Lower lobe of right lung (tissue), 2 donors: ENCODE results near the gene ATXN7L2. TPM values are rescaled to one million over a fixed set of nuclear protein-coding genes. Genes with fewer than 3 reads are reported as not detected.

Source experiments
- ATAC-seq, 2 donors: fragments of 200-7000 bp; cut with Tn5 transposase; one replicate each; pipeline ENCODE4 v1.9.1; 2020 to 2022; ENCODE audit warnings: mild to moderate bottlenecking in 2 of 2, moderate library complexity in 2 of 2
- DNase-seq: peaks from one replicate; pipeline ENCODE4 v3.0.0-alpha.2; 2020
- H3K27ac ChIP-seq: fragments of 200-600 bp; one replicate; pipeline ENCODE4 v1.8.0; 2022
- H3K27me3 ChIP-seq: fragments of 200-600 bp; one replicate; pipeline ENCODE4 v1.8.0; 2022; ENCODE audit warnings: low read depth
- H3K36me3 ChIP-seq: fragments of 200-600 bp; one replicate; pipeline ENCODE4 v1.8.0; 2022; ENCODE audit warnings: mild to moderate bottlenecking
- H3K4me1 ChIP-seq: fragments of 200-600 bp; one replicate; pipeline ENCODE4 v1.8.0; 2022
- H3K4me3 ChIP-seq: fragments of 200-600 bp; one replicate; pipeline ENCODE4 v1.8.0; 2022; ENCODE audit warnings: mild to moderate bottlenecking
- H3K9me3 ChIP-seq: fragments of 200-600 bp; one replicate; pipeline ENCODE4 v1.8.0; 2022
- CTCF ChIP-seq: fragments of 200-600 bp; IDR thresholded peaks from one replicate; pipeline ENCODE4 v1.8.0; 2022; ENCODE audit warnings: antibody characterized with exemption, mild to moderate bottlenecking
- intact Hi-C: fragments of 100-400 bp; cut with DNase I; formaldehyde crosslinking; loops from one replicate; pipeline ENCODE4 v1.11.0; 2022
- total RNA-seq: library from RNA; stranded (reverse); fragmentation: NEBNext Ultra II Directional; extraction: Animal tissue kit (Norgen Biotek cat#: 25700); gene quantifications from one replicate; pipeline ENCODE4 v1.2.1, GENCODE V29; 2021
- donor health status: DM: no; HTN: yes; CAD: no; lungs with severe emphysema.

The ATXN7L2 gene
- total RNA-seq, 1 donor from 2014 or later, result 3.8 TPM

- Histone ChIP-seq H3K27ac (peak overlapping the region; percentile 81), H3K36me3 (peaks cover 46% of the 10 kb centered on the region), H3K4me3 (no peak overlapping the region), H3K9me3 (no peaks in the 10 kb centered on the region), H3K4me1 (peaks cover 18% of the 10 kb centered on the region), H3K27me3 (no peaks in the 10 kb centered on the region)
- TF ChIP-seq CTCF, result no peak
- intact Hi-C loops, result no loop called here
- no peak for ATAC-seq
- DNase-seq, result no peak
Observed at GRCh38 chr1:109493227-109493626, 9.5 kb downstream of the ATXN7L2 start.

- peaks cover 41% of the 10 kb centered on the region for H3K36me3 ChIP-seq
- DNase-seq, result peak; percentile 92
- peak; percentile 96 to 97 for ATAC-seq
- TF ChIP-seq CTCF, result peak; percentile 91
- H3K4me1 ChIP-seq, result peaks cover 24% of the 10 kb centered on the region
- H3K9me3 ChIP-seq, result no peaks in the 10 kb centered on the region
- H3K27me3 ChIP-seq, result no peaks in the 10 kb centered on the region
- intact Hi-C loops, result no loop called here
- peak within 1 kb of the TSS; percentile 81 for H3K27ac ChIP-seq
- peak within 1 kb of the TSS; percentile 94 for H3K4me3 ChIP-seq
Observed at GRCh38 chr1:109493805-109494539, 10.3 kb downstream of the ATXN7L2 start, which contains the start of gene CYB561D1. CYB561D1 (plus strand) TSS chr1:109494094; CDS start chr1:109494140, 46 bp downstream.

GRCh38 chr1:109495738-109496137, 12.0 kb downstream of the ATXN7L2 start:
- TF ChIP-seq CTCF, result no peak
- Histone ChIP-seq H3K27ac (no peak overlapping the region), H3K36me3 (peaks cover 35% of the 10 kb centered on the region), H3K4me1 (peaks cover 42% of the 10 kb centered on the region), H3K4me3 (no peak overlapping the region), H3K9me3 (no peaks in the 10 kb centered on the region), H3K27me3 (no peaks in the 10 kb centered on the region)
- DNase-seq (no peak), ATAC-seq (no peak)
- intact Hi-C loops, result loop anchor here (5.0 kb wide), 1 partner anchor 37 kb away; no protein-coding TSS in a partner anchor

GRCh38 chr1:109497449-109498160, 13.9 kb downstream of the ATXN7L2 start:
- no peak for TF ChIP-seq CTCF
- ATAC-seq (no peak), DNase-seq (no peak)
- Histone ChIP-seq H3K27ac (no peak overlapping the region), H3K4me1 (peaks cover 58% of the 10 kb centered on the region), H3K4me3 (no peak overlapping the region), H3K9me3 (no peaks in the 10 kb centered on the region), H3K36me3 (peaks cover 40% of the 10 kb centered on the region), H3K27me3 (no peaks in the 10 kb centered on the region)
- intact Hi-C loops, result loop anchor here (5.0 kb wide), 1 partner anchor 35 kb away; no protein-coding TSS in a partner anchor

GRCh38 chr1:109498161-109498801, 14.6 kb downstream of the ATXN7L2 start:
- no peaks in the 10 kb centered on the region for H3K27me3 ChIP-seq
- no peak for DNase-seq
- H3K36me3 ChIP-seq, result peaks cover 40% of the 10 kb centered on the region
- no peak overlapping the region for H3K4me3 ChIP-seq
- H3K4me1 ChIP-seq, result peaks cover 61% of the 10 kb centered on the region
- TF ChIP-seq CTCF, result peak; percentile 43
- no peak overlapping the region for H3K27ac ChIP-seq
- no peaks in the 10 kb centered on the region for H3K9me3 ChIP-seq
- intact Hi-C loops, result loop anchor here (5.0 kb wide), 1 partner anchor 34 kb away; no protein-coding TSS in a partner anchor
- no peak for ATAC-seq
